ENCODE data around the gene MORF4L2. TPM values are rescaled to one million over a fixed set of nuclear protein-coding genes. Genes with fewer than 3 reads are reported as not detected.
"Not testable (repeated sequence)": the region's sequence is repeated elsewhere in the genome, so short reads cannot be mapped to it uniquely, and the experiment has no call there.

Gene MORF4L2
- total RNA-seq, 6 experiments from 2014 or later: 529 to 650 (median 569) TPM

- no peaks in the 10 kb centered on the region for H3K27me3 Mint-ChIP-seq (ENCODE audit: insufficient read depth)
- peaks cover 11% of the 10 kb centered on the region for H3K4me1 Mint-ChIP-seq (ENCODE audit: low read depth)
- H3K9me3 Mint-ChIP-seq: no peaks in the 10 kb centered on the region
- no peaks in the 10 kb centered on the region for H3K36me3 Mint-ChIP-seq (ENCODE audit: low read depth)
- H3K27ac Mint-ChIP-seq: no peak overlapping the region; the same call in 1 of the 2 replicates
- DNase-seq: no peak
- TF ChIP-seq CTCF (IDR thresholded peaks at IDR 0.05): no peak
- H3K4me3 Mint-ChIP-seq: no peak overlapping the region
Measured at GRCh38 chrX:103666202-103667107, 20.0 kb downstream of the MORF4L2 start.

GRCh38 chrX:103663981-103664762 lies 22.3 kb downstream of the MORF4L2 start:
- Mint-ChIP-seq H3K4me1 (ENCODE audit: low read depth) (peaks cover 18% of the 10 kb centered on the region), H3K27me3 (ENCODE audit: insufficient read depth) (no peaks in the 10 kb centered on the region), H3K36me3 (ENCODE audit: low read depth) (no peaks in the 10 kb centered on the region), H3K4me3 (no peak overlapping the region), H3K9me3 (no peaks in the 10 kb centered on the region), H3K27ac (no peak overlapping the region)
- TF ChIP-seq CTCF (IDR thresholded peaks at IDR 0.05): no peak
- no peak for DNase-seq

GRCh38 chrX:103659460-103659859 lies 27.0 kb downstream of the MORF4L2 start:
- H3K4me3 Mint-ChIP-seq; H3K27ac Mint-ChIP-seq; H3K27me3 Mint-ChIP-seq (ENCODE audit: insufficient read depth); DNase-seq; H3K36me3 Mint-ChIP-seq (ENCODE audit: low read depth): not testable (repeated sequence)
- H3K4me1 Mint-ChIP-seq (ENCODE audit: low read depth): peaks cover 54% of the 10 kb centered on the region
- H3K9me3 Mint-ChIP-seq: peaks cover 11% of the 10 kb centered on the region; the same call in 1 of the 2 replicates

- DNase-seq: no peak
- H3K36me3 Mint-ChIP-seq (ENCODE audit: low read depth): peaks cover 4% of the 10 kb centered on the region; the same call in 1 of the 2 replicates
- H3K27me3 Mint-ChIP-seq (ENCODE audit: insufficient read depth): no peaks in the 10 kb centered on the region
- peaks cover 54% of the 10 kb centered on the region for H3K4me1 Mint-ChIP-seq (ENCODE audit: low read depth)
- TF ChIP-seq CTCF (IDR thresholded peaks at IDR 0.05): no peak
- H3K4me3 Mint-ChIP-seq: no peak overlapping the region
- peak overlapping the region; percentile 46; the same call in 1 of the 2 replicates for H3K27ac Mint-ChIP-seq
- H3K9me3 Mint-ChIP-seq: peaks cover 11% of the 10 kb centered on the region; the same call in 1 of the 2 replicates
Measured at GRCh38 chrX:103658681-103659433, 27.6 kb downstream of the MORF4L2 start.

GRCh38 chrX:103657066-103657465 lies 29.4 kb downstream of the MORF4L2 start:
- DNase-seq: peak; percentile 57
- not testable (repeated sequence) for H3K36me3 Mint-ChIP-seq (ENCODE audit: low read depth); H3K27me3 Mint-ChIP-seq (ENCODE audit: insufficient read depth)
- peak overlapping the region; percentile 30 for H3K4me3 Mint-ChIP-seq
- H3K9me3 Mint-ChIP-seq: peaks cover 11% of the 10 kb centered on the region; the same call in 1 of the 2 replicates
- H3K27ac Mint-ChIP-seq: peak overlapping the region; percentile 97
- H3K4me1 Mint-ChIP-seq (ENCODE audit: low read depth): peaks cover 54% of the 10 kb centered on the region

GRCh38 chrX:103656617-103657016 lies 29.9 kb downstream of the MORF4L2 start:
- DNase-seq: peak; percentile 92
- Mint-ChIP-seq H3K4me1 (ENCODE audit: low read depth) (peaks cover 54% of the 10 kb centered on the region), H3K36me3 (ENCODE audit: low read depth) (peaks cover 4% of the 10 kb centered on the region; the same call in 1 of the 2 replicates), H3K27ac (peak overlapping the region; percentile 97), H3K9me3 (peaks cover 11% of the 10 kb centered on the region; the same call in 1 of the 2 replicates), H3K4me3 (peak overlapping the region; percentile 36; the same call in 1 of the 2 replicates), H3K27me3 (ENCODE audit: insufficient read depth) (no peaks in the 10 kb centered on the region)
- TF ChIP-seq CTCF (IDR thresholded peaks at IDR 0.05): no peak

- not testable (repeated sequence) for DNase-seq; H3K27me3 Mint-ChIP-seq (ENCODE audit: insufficient read depth); H3K36me3 Mint-ChIP-seq (ENCODE audit: low read depth); H3K4me3 Mint-ChIP-seq
- Mint-ChIP-seq H3K27ac (peak overlapping the region; percentile 97), H3K9me3 (peaks cover 11% of the 10 kb centered on the region; the same call in 1 of the 2 replicates), H3K4me1 (ENCODE audit: low read depth) (peaks cover 54% of the 10 kb centered on the region)
Measured at GRCh38 chrX:103655230-103656000, 31.1 kb downstream of the MORF4L2 start.
